Coronary artery (tissue), 2 donors: ENCODE results near the gene SURF2.
"Not testable (repeated sequence)": the region's sequence is repeated elsewhere in the genome, so short reads cannot be mapped to it uniquely, and the experiment has no call there.

Experiments used
- DNase-seq: peaks from one replicate; pipeline ENCODE4 v3.0.0-alpha.2; 2017; ENCODE audit warnings: low spot score
- H3K27ac ChIP-seq, 2 donors: fragments of 200-600 bp; sonication (generic); one replicate each; pipeline ENCODE4 v1.5.1; 2016 to 2019
- H3K4me3 ChIP-seq: fragments of 200-600 bp; sonication (generic); 2 replicates; pipeline ENCODE4 v1.5.1; 2016; ENCODE audit warnings: mild to moderate bottlenecking, moderate library complexity
- TF ChIP-seq, protein P1 (sequence below): fragments of 200-600 bp; sonication (generic); IDR thresholded peaks from one replicate; pipeline ENCODE4 v1.5.1; 2019; ENCODE audit warnings: antibody characterized with exemption

SURF2 gene

GRCh38 chr9:133356391-133357091 is at the start of gene SURF2, which contains the start of gene SURF1:
SURF2 (plus strand) TSS chr9:133356550; CDS start chr9:133356593, 43 bp downstream.
SURF1 (minus strand) TSS chr9:133356487; CDS start chr9:133356453, 34 bp downstream.
- Histone ChIP-seq H3K27ac (peak within 1 kb of the TSS; percentile 35 to 88), H3K4me3 (peak within 1 kb of the TSS; percentile 93)
- DNase-seq, result peak; percentile 85
- TF ChIP-seq, protein P1, sequence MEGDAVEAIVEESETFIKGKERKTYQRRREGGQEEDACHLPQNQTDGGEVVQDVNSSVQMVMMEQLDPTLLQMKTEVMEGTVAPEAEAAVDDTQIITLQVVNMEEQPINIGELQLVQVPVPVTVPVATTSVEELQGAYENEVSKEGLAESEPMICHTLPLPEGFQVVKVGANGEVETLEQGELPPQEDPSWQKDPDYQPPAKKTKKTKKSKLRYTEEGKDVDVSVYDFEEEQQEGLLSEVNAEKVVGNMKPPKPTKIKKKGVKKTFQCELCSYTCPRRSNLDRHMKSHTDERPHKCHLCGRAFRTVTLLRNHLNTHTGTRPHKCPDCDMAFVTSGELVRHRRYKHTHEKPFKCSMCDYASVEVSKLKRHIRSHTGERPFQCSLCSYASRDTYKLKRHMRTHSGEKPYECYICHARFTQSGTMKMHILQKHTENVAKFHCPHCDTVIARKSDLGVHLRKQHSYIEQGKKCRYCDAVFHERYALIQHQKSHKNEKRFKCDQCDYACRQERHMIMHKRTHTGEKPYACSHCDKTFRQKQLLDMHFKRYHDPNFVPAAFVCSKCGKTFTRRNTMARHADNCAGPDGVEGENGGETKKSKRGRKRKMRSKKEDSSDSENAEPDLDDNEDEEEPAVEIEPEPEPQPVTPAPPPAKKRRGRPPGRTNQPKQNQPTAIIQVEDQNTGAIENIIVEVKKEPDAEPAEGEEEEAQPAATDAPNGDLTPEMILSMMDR, result no peak

DNA sequence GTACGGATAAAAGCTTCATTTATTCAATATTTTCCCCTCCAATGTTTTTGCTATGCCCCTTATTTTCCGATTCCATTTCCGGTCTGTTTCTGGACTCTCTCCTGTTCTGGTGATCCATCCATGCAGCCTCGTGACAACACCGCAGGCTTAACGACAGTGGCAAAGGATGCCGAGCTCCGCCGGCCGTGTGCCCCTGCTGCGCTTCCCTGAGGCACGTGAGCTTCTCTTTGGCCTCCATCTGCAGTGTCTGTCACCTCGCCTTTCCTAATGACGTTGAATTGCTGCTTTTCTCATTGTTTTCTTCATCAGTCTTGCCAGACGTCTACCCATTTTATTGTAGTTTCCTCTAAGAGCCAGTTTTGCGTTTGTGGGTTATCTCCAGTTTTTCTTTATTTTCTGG is 49.0 kb upstream of the SURF2 start:
- Histone ChIP-seq H3K4me3 (no peak overlapping the region), H3K27ac (no peak overlapping the region)
- DNase-seq, result no peak
- TF ChIP-seq, protein P1, result no peak

DNA sequence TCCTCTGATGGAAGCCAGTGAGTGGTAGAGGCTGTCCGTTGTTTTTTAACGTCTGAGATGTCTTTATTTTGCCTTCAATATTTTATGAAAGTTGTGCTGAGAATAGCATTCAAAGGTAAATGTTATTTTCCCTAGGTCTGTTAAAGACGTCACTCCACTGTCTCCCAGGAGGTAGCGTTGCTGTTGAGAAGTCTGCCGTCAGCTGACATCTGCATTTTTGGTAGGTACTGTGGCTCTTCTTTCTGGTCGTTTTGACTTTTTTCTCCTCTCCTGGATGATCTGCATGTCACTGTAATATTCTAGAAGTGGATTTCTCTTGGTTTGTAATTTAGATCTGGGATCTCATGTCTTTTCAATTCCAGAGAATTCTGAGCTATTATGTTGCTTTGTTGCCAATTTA is 46.7 kb upstream of the SURF2 start:
- no peak overlapping the region for H3K27ac ChIP-seq
- DNase-seq, result no peak
- no peak overlapping the region for H3K4me3 ChIP-seq
- TF ChIP-seq, protein P1, result no peak

DNA sequence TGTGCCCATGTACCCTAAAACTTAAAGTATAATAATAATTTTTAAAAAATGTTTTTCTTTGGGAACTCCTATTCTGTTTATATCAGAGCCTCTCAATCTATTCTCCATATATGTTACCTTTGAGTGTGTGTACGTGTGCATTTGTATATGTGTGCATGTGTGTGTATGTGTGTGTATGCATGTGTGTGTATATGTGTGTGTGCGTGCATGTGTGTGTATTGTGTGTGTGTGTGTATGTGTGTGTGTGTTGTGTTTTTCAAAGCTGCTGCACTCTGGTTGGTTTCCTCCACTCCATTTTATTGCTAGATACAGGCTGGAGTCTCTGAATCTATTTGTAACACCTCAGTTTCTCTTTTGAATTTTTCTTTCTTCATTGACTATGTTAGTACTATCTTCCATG is 40.4 kb upstream of the SURF2 start:
- no peak overlapping the region for H3K4me3 ChIP-seq
- H3K27ac ChIP-seq, result no peak overlapping the region
- DNase-seq, result no peak
- TF ChIP-seq, protein P1, result no peak

- not testable (repeated sequence) for H3K4me3 ChIP-seq, H3K27ac ChIP-seq, DNase-seq
Measured at GRCh38 chr9:133317551-133317950, 38.8 kb upstream of the SURF2 start.

DNA sequence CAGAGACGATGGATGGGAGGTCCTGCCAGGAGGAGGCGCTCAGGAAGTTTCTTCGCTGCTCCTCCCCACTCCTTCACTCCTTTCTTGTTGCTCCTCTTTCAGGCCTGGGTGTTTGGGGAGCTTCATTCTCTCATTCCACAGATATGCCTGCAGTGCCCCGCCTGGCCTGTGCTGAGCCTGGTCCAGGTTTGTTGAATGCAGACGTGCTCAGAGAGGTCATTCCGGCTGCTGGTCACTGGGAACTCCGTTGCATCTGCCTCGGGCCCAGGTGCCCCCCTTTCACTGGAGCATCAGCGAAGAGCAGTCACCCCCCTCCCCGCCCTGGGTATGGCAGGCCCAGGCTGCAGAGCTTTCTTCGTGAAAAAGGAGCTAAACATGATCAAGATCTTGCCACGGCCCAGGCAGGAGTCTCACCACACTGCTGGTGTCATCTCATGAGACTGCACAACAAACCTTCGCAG is 35.9 kb upstream of the SURF2 start:
- no peak overlapping the region for H3K4me3 ChIP-seq
- TF ChIP-seq, protein P1, result no peak
- no peak for DNase-seq
- no peak overlapping the region for H3K27ac ChIP-seq

DNA sequence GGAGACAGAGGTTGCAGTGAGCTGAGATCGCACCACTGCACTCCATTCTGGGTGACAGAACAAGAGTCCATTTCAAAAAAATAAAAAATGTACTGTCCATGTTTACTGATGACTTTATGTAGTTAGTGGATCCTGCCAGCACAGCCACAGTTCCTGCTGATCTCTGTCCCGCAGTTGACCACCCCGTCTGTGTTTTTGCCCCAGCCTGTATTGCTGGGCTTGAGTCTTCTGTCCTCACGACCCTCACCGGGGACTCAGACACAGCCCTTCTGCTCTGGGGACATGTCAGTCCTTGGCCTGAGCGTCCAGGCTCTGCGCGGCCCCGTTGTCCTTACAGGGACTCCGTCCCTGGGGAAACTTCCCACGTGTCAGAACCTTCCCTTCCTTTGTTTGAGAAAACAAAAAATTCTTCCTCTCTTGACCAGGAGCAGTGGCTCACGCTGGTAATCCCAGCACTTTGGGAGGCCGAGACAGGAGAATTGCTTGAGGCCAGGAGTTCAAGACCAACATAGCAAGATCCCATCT is 34.9 kb upstream of the SURF2 start:
- H3K4me3 ChIP-seq, result no peak overlapping the region
- DNase-seq, result no peak
- TF ChIP-seq, protein P1, result no peak
- no peak overlapping the region for H3K27ac ChIP-seq
